ENCODE data around the gene TMEM128.
"Not testable (repeated sequence)": the region's sequence is repeated elsewhere in the genome, so short reads cannot be mapped to it uniquely, and the experiment has no call there.

TMEM128 gene

DNA sequence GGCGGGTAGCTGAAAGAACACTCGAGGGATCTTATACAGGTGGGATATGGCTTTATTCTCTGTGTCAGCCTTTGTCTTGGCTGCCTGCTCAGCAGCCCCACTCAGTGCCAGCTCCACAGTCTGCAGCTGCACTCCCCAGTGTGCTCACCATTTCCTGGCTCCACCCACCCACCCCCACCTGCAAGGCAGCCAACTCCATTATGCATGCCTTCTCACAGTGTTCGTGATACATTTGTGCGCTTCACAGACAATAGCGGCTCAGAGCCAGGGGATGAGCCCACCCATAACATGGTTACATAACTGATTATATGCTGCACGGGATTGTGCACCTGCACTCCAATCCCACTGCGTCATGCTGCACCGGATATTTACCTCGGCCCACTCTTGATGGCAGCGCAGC is 8.8 kb upstream of the TMEM128 start:
- no peak for DNase-seq (ENCODE audit: low read depth)
- TF ChIP-seq, protein P1, sequence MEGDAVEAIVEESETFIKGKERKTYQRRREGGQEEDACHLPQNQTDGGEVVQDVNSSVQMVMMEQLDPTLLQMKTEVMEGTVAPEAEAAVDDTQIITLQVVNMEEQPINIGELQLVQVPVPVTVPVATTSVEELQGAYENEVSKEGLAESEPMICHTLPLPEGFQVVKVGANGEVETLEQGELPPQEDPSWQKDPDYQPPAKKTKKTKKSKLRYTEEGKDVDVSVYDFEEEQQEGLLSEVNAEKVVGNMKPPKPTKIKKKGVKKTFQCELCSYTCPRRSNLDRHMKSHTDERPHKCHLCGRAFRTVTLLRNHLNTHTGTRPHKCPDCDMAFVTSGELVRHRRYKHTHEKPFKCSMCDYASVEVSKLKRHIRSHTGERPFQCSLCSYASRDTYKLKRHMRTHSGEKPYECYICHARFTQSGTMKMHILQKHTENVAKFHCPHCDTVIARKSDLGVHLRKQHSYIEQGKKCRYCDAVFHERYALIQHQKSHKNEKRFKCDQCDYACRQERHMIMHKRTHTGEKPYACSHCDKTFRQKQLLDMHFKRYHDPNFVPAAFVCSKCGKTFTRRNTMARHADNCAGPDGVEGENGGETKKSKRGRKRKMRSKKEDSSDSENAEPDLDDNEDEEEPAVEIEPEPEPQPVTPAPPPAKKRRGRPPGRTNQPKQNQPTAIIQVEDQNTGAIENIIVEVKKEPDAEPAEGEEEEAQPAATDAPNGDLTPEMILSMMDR (conservative IDR thresholded peaks at IDR 0.05; ENCODE audit: low read depth, low read length) = no peak
- H3K4me3 ChIP-seq (ENCODE audit: low read depth, low read length) = no peak overlapping the region

DNA sequence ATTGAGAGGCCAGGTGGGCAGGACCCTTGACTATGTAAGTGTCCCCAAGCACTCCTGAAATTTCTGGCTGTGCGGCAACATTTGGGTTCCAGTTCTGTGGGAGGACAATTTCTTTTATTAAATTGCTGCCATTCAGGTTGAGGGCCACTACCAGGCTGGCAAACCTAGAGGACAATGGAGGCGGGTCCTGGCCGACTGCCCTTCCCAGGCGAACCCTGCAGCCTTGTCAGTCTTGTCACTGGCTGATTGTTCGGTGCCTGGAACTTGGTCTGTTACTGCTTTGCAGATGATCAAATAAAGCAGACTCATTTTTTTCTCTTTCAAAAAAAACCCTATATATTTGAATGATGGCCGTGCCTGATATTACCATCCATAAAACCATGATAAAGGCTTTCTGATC is 6.6 kb upstream of the TMEM128 start:
- no peak overlapping the region for H3K4me3 ChIP-seq (ENCODE audit: low read depth, low read length)
- no peak for DNase-seq (ENCODE audit: low read depth)

DNA sequence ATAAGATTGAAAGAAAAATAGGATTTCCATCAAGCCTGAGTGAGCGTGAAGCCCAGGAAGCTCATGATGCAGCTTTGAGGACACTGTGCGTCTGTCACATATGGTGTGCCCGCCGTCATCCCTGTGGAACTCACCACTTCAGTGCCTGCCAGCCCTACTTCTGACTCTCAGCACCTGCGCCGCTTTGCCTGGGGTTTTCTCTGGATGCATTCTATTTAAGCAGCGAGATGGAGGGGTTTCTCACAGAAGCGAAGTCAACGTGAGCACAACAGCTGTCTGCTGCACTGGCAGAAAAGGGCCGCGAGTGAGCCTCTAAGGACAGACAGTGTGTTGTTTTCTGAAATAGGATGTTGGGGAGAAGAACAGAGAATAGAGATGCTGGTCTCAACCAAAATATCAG is 6.2 kb upstream of the TMEM128 start:
- TF ChIP-seq, protein P1 (conservative IDR thresholded peaks at IDR 0.05; ENCODE audit: low read depth, low read length) = no peak
- H3K4me3 ChIP-seq (ENCODE audit: low read depth, low read length) = no peak overlapping the region
- no peak for DNase-seq (ENCODE audit: low read depth)

More for the DNA sequence above, 6.6 kb upstream of the TMEM128 start:
- TF ChIP-seq, protein P1 (conservative IDR thresholded peaks at IDR 0.05; ENCODE audit: low read depth, low read length) = no peak

DNA sequence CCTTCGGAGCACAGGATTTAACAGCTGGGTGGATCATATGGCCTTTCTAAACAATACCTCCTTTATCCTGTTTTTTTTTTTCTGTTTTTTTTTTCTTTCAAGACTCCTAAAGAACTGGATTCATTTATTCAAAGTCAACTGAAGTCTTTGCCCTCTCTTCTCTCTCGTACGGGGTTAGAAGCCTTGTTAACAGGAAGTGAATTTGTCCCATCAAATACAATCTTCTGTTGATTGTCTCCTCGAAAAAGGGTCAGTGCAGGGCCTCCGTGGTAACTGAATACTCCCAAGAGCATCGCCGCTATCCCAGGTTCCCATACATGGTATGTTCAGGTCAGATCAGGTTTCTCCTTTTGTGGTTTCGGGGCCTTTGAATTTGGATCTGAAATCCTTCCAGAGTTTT is 1.8 kb upstream of the TMEM128 start:
- no peak for DNase-seq (ENCODE audit: low read depth)
- TF ChIP-seq, protein P1 (conservative IDR thresholded peaks at IDR 0.05; ENCODE audit: low read depth, low read length) = no peak
- H3K4me3 ChIP-seq (ENCODE audit: low read depth, low read length) = no peak overlapping the region

DNA sequence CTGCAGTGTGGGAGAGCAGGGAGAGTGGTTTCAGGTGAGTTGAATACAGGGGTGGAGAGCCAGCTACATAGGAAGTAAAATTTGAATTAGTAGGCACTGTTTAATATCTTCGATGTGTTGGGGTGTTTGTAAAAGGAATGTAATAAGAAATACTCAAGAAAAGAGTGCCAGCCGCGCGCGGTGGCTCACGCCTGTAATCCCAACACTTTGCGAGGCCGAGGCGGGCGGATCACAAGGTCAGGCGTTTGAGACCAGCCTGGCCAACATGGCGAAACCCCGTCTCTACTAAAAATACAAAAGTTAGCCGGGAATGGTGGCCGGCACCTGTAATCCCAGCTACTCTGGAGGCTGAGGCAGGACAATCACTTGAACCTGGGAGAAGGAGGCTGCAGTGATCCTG is 1.3 kb upstream of the TMEM128 start:
- not testable (repeated sequence) for H3K4me3 ChIP-seq (ENCODE audit: low read depth, low read length)

DNA sequence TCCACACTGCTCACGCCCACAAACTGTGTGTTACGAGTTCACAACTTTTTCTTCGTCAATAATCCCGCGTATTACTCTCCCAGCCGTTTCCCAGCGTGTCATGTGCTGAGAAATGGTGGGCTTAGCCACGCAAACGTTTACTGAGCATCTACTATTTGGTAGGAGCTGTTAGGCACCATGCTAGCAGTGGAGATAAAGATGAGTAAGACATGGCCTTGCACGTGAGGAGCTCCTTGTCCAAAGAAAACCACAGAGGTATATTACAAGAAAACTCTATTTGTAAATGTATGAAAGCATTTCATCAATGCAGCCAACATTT is 821 bp upstream of the TMEM128 start:
- TF ChIP-seq, protein P1 (conservative IDR thresholded peaks at IDR 0.05; ENCODE audit: low read depth, low read length) = no peak
- DNase-seq (ENCODE audit: low read depth) = peak; percentile 36
- peak overlapping the region; percentile 94 for H3K4me3 ChIP-seq (ENCODE audit: low read depth, low read length)

More for the DNA sequence above, 1.3 kb upstream of the TMEM128 start:
- not testable (repeated sequence) for DNase-seq (ENCODE audit: low read depth)

DNA sequence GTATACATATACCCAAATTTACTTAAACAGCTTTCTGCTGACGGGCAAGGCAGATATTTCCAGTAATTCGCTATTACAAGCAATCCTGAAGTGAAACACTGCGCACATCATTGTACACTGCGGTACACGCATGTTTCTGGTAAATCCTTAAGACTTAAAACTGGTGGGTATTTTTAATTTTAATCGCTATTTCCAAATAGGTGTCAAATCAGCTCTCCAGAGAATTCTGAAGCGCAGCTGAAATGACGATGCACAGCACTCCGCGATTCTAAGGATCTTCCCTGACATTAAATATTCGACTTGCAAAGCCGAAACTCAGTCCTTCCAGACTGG is 361 bp downstream of the TMEM128 start:
- TF ChIP-seq, protein P1 (conservative IDR thresholded peaks at IDR 0.05; ENCODE audit: low read depth, low read length) = no peak
- DNase-seq (ENCODE audit: low read depth) = peak; percentile 41
- peak overlapping the region; percentile 94 for H3K4me3 ChIP-seq (ENCODE audit: low read depth, low read length)

DNA sequence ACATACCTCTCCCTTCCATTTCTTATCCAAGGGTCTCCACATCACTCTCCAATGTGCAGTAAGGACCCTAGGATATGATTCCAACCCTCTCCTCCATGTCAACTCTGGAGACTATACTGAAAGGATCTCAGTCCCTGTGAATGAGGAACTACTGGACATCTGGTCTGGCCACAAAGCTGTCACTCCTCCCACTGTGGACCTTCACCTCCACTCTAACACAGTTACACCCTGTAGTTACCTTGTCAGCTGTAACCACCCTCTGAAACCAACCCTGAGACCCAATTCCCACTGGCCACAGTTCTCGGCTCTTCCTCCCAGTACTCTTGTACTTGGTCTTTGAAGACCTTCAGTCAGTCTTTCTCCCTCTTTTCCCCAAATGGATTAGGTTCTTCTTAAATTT is 2.9 kb downstream of the TMEM128 start:
- no peak overlapping the region for H3K4me3 ChIP-seq (ENCODE audit: low read depth, low read length)
- TF ChIP-seq, protein P1 (conservative IDR thresholded peaks at IDR 0.05; ENCODE audit: low read depth, low read length) = no peak
- no peak for DNase-seq (ENCODE audit: low read depth)

DNA sequence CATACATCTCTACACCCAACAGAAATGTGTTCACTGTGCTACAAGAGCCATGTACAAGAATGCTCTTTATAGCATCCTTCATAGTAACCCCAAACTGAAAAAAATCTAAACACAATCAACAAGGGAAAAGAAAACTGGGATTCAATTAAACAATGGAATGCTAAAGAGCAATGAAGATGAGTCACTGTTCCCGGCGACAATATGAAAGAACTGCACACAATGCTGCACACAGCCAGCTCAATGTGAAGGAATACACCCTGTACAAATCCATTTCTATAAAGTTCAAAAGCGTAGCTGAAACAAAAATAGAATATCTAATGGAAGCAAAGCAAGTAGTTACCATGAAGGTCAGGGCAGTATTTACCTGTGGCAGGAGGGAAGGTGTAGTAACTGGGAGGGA is 8.5 kb downstream of the TMEM128 start:
- DNase-seq (ENCODE audit: low read depth); H3K4me3 ChIP-seq (ENCODE audit: low read depth, low read length): not testable (repeated sequence)
